HUDEP-2 (cell line): ENCODE data around the gene ZNF385A.
"Not testable (repeated sequence)": the region's sequence is repeated elsewhere in the genome, so short reads cannot be mapped to it uniquely, and the experiment has no call there.

ENCODE experiments used
- DNase-seq, 76 experiments: peaks; one replicate each; lab custom pipeline; 2025; ENCODE audit not compliant: unreplicated experiment in 76 of 76; lab: John Stamatoyannopoulos, UW

ZNF385A gene

GRCh38 chr12:54358945-54359761 lies 25.4 kb downstream of the ZNF385A start:
- peak in 75 of 76 experiments; percentile 20 to 93 (median 82) for DNase-seq

GRCh38 chr12:54358191-54358944 lies 26.2 kb downstream of the ZNF385A start:
- DNase-seq, result peak in 7 of 76 experiments; percentile 7 to 33 (median 20)

- no peak for DNase-seq
Observed at GRCh38 chr12:54357506-54358190, 26.9 kb downstream of the ZNF385A start.

- no peak for DNase-seq
Observed at GRCh38 chr12:54356951-54357356, 27.6 kb downstream of the ZNF385A start.

- no peak for DNase-seq
Observed at GRCh38 chr12:54356228-54356627, 28.3 kb downstream of the ZNF385A start.

GRCh38 chr12:54355104-54355815 lies 29.3 kb downstream of the ZNF385A start:
- no peak for DNase-seq

GRCh38 chr12:54354271-54354670 lies 30.3 kb downstream of the ZNF385A start:
- not testable (repeated sequence) for DNase-seq

- DNase-seq, result peak in 2 of 76 experiments; percentile 8 to 14
Observed at GRCh38 chr12:54352891-54353874, 31.4 kb downstream of the ZNF385A start.

- no peak for DNase-seq
Observed at GRCh38 chr12:54352022-54352531, 32.5 kb downstream of the ZNF385A start.

GRCh38 chr12:54351341-54351740 lies 33.2 kb downstream of the ZNF385A start:
- DNase-seq, result no peak

- DNase-seq, result no peak
Observed at GRCh38 chr12:54350743-54351142, 33.8 kb downstream of the ZNF385A start.

- no peak for DNase-seq
Observed at GRCh38 chr12:54349679-54350078, 34.9 kb downstream of the ZNF385A start.

GRCh38 chr12:54349036-54349435 lies 35.5 kb downstream of the ZNF385A start:
- DNase-seq, result no peak

- no peak for DNase-seq
Observed at GRCh38 chr12:54341378-54342300, 42.9 kb downstream of the ZNF385A start.

GRCh38 chr12:54340846-54341245 lies 43.7 kb downstream of the ZNF385A start:
- DNase-seq, result no peak

GRCh38 chr12:54338698-54339296 lies 45.7 kb downstream of the ZNF385A start:
- DNase-seq, result no peak

GRCh38 chr12:54337854-54338650 lies 46.5 kb downstream of the ZNF385A start:
- DNase-seq, result peak in 28 of 76 experiments; percentile 4 to 35 (median 12)
